22Rv1 (cell line): ENCODE results near the gene WDR27.
A peak's percentile ranks its signal among the peaks of the same experiment; 100 is the strongest.

Experiments used
- H3K27ac ChIP-seq: fragments of 450-650 bp; 2 replicates; pipeline ENCODE4 v1.5.1; 2017
- ZFX ChIP-seq: fragments of 450-650 bp; IDR thresholded peaks from 2 replicates; pipeline ENCODE4 v1.6.1; 2017; ENCODE audit warnings: antibody characterized with exemption, borderline replicate concordance
- TF ChIP-seq, protein P1 (sequence below): fragments of 450-650 bp; IDR thresholded peaks from 2 replicates; pipeline ENCODE4 v1.5.1; 2017; ENCODE audit warnings: mild to moderate bottlenecking

The WDR27 gene

DNA sequence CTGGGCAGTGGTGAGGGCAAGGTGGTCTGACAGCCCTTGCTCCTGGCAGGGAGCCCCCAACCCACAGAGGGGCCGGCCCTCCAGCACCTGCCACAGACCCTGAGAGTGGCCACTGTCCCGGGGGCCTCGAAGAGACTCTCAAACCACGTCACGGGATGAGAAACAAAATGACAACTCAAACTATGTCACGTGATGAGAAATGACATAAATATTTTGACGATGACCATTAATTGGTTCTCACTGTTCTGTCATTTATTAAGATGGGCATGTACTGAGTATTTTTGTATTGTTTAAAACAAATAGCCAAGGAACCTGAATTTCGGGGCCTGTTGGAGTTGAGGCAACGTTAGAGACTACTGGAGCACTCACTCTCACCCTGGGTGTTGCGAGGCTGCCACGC lies 135.5 kb downstream of the WDR27 start:
- no peak for TF ChIP-seq ZFX
- TF ChIP-seq, protein P1, sequence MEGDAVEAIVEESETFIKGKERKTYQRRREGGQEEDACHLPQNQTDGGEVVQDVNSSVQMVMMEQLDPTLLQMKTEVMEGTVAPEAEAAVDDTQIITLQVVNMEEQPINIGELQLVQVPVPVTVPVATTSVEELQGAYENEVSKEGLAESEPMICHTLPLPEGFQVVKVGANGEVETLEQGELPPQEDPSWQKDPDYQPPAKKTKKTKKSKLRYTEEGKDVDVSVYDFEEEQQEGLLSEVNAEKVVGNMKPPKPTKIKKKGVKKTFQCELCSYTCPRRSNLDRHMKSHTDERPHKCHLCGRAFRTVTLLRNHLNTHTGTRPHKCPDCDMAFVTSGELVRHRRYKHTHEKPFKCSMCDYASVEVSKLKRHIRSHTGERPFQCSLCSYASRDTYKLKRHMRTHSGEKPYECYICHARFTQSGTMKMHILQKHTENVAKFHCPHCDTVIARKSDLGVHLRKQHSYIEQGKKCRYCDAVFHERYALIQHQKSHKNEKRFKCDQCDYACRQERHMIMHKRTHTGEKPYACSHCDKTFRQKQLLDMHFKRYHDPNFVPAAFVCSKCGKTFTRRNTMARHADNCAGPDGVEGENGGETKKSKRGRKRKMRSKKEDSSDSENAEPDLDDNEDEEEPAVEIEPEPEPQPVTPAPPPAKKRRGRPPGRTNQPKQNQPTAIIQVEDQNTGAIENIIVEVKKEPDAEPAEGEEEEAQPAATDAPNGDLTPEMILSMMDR = no peak
- no peak overlapping the region for H3K27ac ChIP-seq

GRCh38 chr6:169564453-169565240 lies 137.2 kb downstream of the WDR27 start:
- no peak overlapping the region for H3K27ac ChIP-seq
- TF ChIP-seq ZFX = no peak
- TF ChIP-seq, protein P1 = peak; percentile 7; the same call in 1 of the 2 replicates

- no peak overlapping the region for H3K27ac ChIP-seq
- no peak for TF ChIP-seq ZFX
- TF ChIP-seq, protein P1 = no peak
These were observed 140.2 kb downstream of the WDR27 start for GRCh38 chr6:169561665-169562064.

DNA sequence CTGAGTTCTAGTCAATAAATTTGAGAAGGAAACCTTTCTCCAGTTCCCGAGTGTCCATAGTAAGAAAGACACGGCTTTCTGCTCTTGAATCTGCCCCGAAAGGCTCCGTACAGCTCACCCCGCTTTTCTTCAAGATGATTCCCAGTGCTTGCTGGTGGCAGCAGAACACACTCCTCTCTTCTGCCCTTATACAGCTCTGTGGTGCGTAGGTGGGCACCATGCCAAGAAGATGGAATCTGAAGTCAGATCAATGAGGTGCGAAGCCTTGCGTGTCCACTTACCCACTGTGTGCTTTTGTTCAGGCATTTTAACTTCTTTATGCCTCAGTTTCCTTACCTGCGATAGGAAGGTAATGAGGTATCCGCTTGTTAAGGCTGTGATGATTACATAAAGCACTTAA lies 142.2 kb downstream of the WDR27 start:
- no peak for TF ChIP-seq ZFX
- TF ChIP-seq, protein P1 = no peak
- H3K27ac ChIP-seq = no peak overlapping the region

GRCh38 chr6:169558774-169559441 lies 142.9 kb downstream of the WDR27 start:
- TF ChIP-seq ZFX = no peak
- TF ChIP-seq, protein P1 = no peak
- no peak overlapping the region for H3K27ac ChIP-seq

DNA sequence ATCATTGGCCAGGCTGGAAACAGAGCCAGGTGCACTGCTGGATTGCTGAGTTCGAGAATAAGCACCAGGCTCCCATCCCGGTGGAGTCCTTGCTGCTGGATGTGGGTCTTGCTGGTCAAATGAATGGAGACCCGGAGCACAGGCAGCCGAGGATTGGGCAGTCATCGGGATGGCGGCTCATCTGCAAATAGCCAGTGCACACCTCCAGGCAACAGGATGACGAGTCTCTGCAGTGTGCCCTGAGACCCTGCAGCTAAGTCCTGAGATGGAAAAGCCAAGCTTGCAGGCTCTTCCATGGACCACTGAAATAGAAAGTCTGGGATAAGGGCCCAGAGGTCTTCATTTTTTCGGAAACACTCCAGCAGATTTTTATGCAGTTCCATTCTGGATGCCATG lies 143.5 kb downstream of the WDR27 start:
- H3K27ac ChIP-seq = no peak overlapping the region
- TF ChIP-seq ZFX = no peak
- TF ChIP-seq, protein P1 = no peak

GRCh38 chr6:169557887-169558286 lies 143.9 kb downstream of the WDR27 start:
- H3K27ac ChIP-seq = no peak overlapping the region
- TF ChIP-seq, protein P1 = no peak
- TF ChIP-seq ZFX = no peak
